H1 (cell line): ENCODE results near the gene GAS2. TPM values are rescaled to one million over a fixed set of nuclear protein-coding genes. Genes with fewer than 3 reads are reported as not detected.

Experiments
- CTCF ChIA-PET: fragments of 300-600 bp; sonication (Branson Sonifier 250); formaldehyde crosslinking; loops from one replicate; lab custom pipeline; 2021; ENCODE audit not compliant: partially characterized antibody; lab: Charles Lee
- POLR2A ChIA-PET: fragments of 300-600 bp; sonication (Branson Sonifier 250); formaldehyde crosslinking; loops from one replicate; lab custom pipeline; 2021; ENCODE audit warnings: inconsistent platforms; ENCODE audit not compliant: partially characterized antibody; lab: Charles Lee
- DNase-seq, 2 experiments: peaks; one replicate each; pipeline versions ENCODE4 v3.0.0 to v3.0.0-alpha.2; 2010 to 2022; ENCODE audit warnings: low spot score in 2 of 2, low read depth in 1 of 2, mixed read lengths in 1 of 2
- FAIRE-seq: peaks from 2 replicates; lab custom pipeline; 2011; peaks lifted over from hg19 to GRCh38; lab: Jason Lieb, UNC
- H2AFZ ChIP-seq: 2 replicates; pipeline ENCODE4 v1.8.1; 2012; ENCODE audit warnings: low read length, inconsistent platforms
- H2AK5ac ChIP-seq: 2 replicates; pipeline ENCODE4 v1.6.1; 2013; ENCODE audit warnings: low read depth, low read length
- H2BK120ac ChIP-seq: replicated peaks from 2 replicates; pipeline ENCODE3; 2013; ENCODE audit warnings: low read depth, low read length, inconsistent platforms
- H2BK12ac ChIP-seq: 2 replicates; pipeline ENCODE4 v1.6.1; 2013; ENCODE audit warnings: low read depth, low read length
- H2BK15ac ChIP-seq: 2 replicates; pipeline ENCODE4 v1.6.1; 2013; ENCODE audit warnings: low read length
- H2BK20ac ChIP-seq: 2 replicates; pipeline ENCODE4 v1.6.1; 2013; ENCODE audit warnings: low read length
- H2BK5ac ChIP-seq: 2 replicates; pipeline ENCODE4 v1.6.1; 2013; ENCODE audit warnings: low read depth, low read length
- H3K14ac ChIP-seq: 2 replicates; pipeline ENCODE4 v1.6.1; 2013; ENCODE audit warnings: inconsistent platforms; ENCODE audit not compliant: insufficient read length
- H3K18ac ChIP-seq: 2 replicates; pipeline ENCODE4 v1.6.1; 2013; ENCODE audit warnings: low read length; ENCODE audit errors: extremely low read depth
- H3K23ac ChIP-seq: 2 replicates; pipeline ENCODE4 v1.6.1; 2013; ENCODE audit warnings: inconsistent platforms; ENCODE audit not compliant: insufficient read length
- H3K23me2 ChIP-seq: 2 replicates; pipeline ENCODE4 v1.6.1; 2013; ENCODE audit warnings: low read depth, low read length
- H3K27ac ChIP-seq: 2 replicates; pipeline ENCODE4 v1.6.1; 2011; ENCODE audit warnings: low read depth, low read length, inconsistent platforms
- H3K27me3 ChIP-seq, 4 experiments: replicated peaks in 1 of 4; 1 replicate in 1 of 4; 2 replicates in 3 of 4; pipeline versions ENCODE4 v1.6.1 to v1.8.1; 2011 to 2013; ENCODE audit warnings: low read length in 3 of 4, mild to moderate bottlenecking in 3 of 4, inconsistent platforms in 2 of 4, mixed read lengths in 2 of 4, moderate library complexity in 1 of 4; ENCODE audit not compliant: control insufficient read depth in 3 of 4, insufficient read depth in 3 of 4; ENCODE audit errors: extremely low read depth in 1 of 4
- H3K36me3 ChIP-seq, 4 experiments: 2 replicates each; pipeline versions ENCODE4 v1.6.1 to v1.8.1; 2011 to 2013; ENCODE audit warnings: mild to moderate bottlenecking in 4 of 4, low read length in 3 of 4, moderate library complexity in 2 of 4, control low read depth in 1 of 4, inconsistent platforms in 1 of 4; ENCODE audit not compliant: insufficient read depth in 4 of 4, control insufficient read depth in 2 of 4
- H3K4ac ChIP-seq: replicated peaks from 2 replicates; pipeline ENCODE3; 2013; ENCODE audit warnings: low read length, low read depth, mixed read lengths, inconsistent platforms; ENCODE audit not compliant: insufficient read length
- H3K4me1 ChIP-seq, 4 experiments: replicated peaks in 1 of 4; 1 replicate in 1 of 4; 2 replicates in 3 of 4; pipeline versions ENCODE4 v1.6.1 to v1.8.1; 2011 to 2013; ENCODE audit warnings: low read length in 3 of 4, inconsistent platforms in 2 of 4, mixed read lengths in 1 of 4; ENCODE audit not compliant: insufficient read depth in 4 of 4, control insufficient read depth in 3 of 4
- H3K4me2 ChIP-seq, 2 experiments: 2 replicates each; pipeline versions ENCODE4 v1.6.1 to v1.8.1; 2011 to 2013; ENCODE audit warnings: low read depth in 2 of 2, low read length in 2 of 2, control low read depth in 1 of 2, inconsistent platforms in 1 of 2, mild to moderate bottlenecking in 1 of 2; ENCODE audit not compliant: insufficient read depth in 1 of 2
- H3K4me3 ChIP-seq, 4 experiments: fragments of 200-600, 300-600 bp in 1 of 4; sonication (generic), shearing (Covaris generic), sonication (Bioruptor Twin) in 1 of 4; 2 replicates each; pipeline versions ENCODE4 v1.5.1 to v1.8.1; 2011 to 2016; ENCODE audit warnings: low read length in 4 of 4, low read depth in 3 of 4, control low read depth in 2 of 4, inconsistent platforms in 2 of 4, mild to moderate bottlenecking in 2 of 4, mixed read lengths in 1 of 4, moderate library complexity in 1 of 4; ENCODE audit not compliant: insufficient read depth in 2 of 4; ENCODE audit errors: extremely low read depth in 1 of 4
- H3K56ac ChIP-seq: replicated peaks from 2 replicates; pipeline ENCODE3; 2013; ENCODE audit warnings: low read depth, mild to moderate bottlenecking, mixed read lengths, low read length, inconsistent platforms; ENCODE audit not compliant: insufficient read length
- H3K79me1 ChIP-seq: 2 replicates; pipeline ENCODE4 v1.6.1; 2013; ENCODE audit warnings: low read depth, low read length, control low read depth
- H3K79me2 ChIP-seq, 2 experiments: 2 replicates each; pipeline versions ENCODE4 v1.6.1 to v1.8.1; 2012 to 2013; ENCODE audit warnings: low read length in 2 of 2, mild to moderate bottlenecking in 2 of 2, inconsistent platforms in 1 of 2; ENCODE audit not compliant: insufficient read depth in 2 of 2, control insufficient read depth in 1 of 2
- H3K9ac ChIP-seq, 4 experiments: replicated peaks in 1 of 4; 1 replicate in 1 of 4; 2 replicates in 3 of 4; pipeline versions ENCODE4 v1.6.1 to v1.8.1; 2011 to 2013; ENCODE audit warnings: low read depth in 3 of 4, low read length in 3 of 4, control low read depth in 2 of 4, mild to moderate bottlenecking in 2 of 4, moderate library complexity in 2 of 4, inconsistent platforms in 1 of 4; ENCODE audit errors: extremely low read depth in 1 of 4
- H3K9me3 ChIP-seq, 2 experiments: 2 replicates each; pipeline versions ENCODE4 v1.6.1 to v1.8.1; 2012 to 2013; ENCODE audit warnings: mild to moderate bottlenecking in 2 of 2, moderate library complexity in 2 of 2, control low read depth in 1 of 2, inconsistent platforms in 1 of 2, low read depth in 1 of 2, low read length in 1 of 2, mixed read lengths in 1 of 2; ENCODE audit not compliant: insufficient read depth in 2 of 2
- H4K20me1 ChIP-seq, 2 experiments: replicated peaks in 1 of 2; 2 replicates each; pipeline versions ENCODE3 to v1.8.1; 2011 to 2013; ENCODE audit warnings: inconsistent platforms in 2 of 2, low read length in 2 of 2, mild to moderate bottlenecking in 1 of 2; ENCODE audit not compliant: insufficient read depth in 2 of 2, control insufficient read depth in 1 of 2
- H4K5ac ChIP-seq: 2 replicates; pipeline ENCODE4 v1.6.1; 2013; ENCODE audit warnings: low read length, low read depth, mixed read lengths, inconsistent platforms; ENCODE audit not compliant: insufficient read length
- H4K8ac ChIP-seq: 2 replicates; pipeline ENCODE4 v1.8.0; 2013; ENCODE audit warnings: mild to moderate bottlenecking, moderate library complexity, low read length, inconsistent platforms; ENCODE audit not compliant: insufficient read depth; ENCODE audit errors: extremely low read depth
- H4K91ac ChIP-seq: replicated peaks from 2 replicates; pipeline ENCODE3; 2013; ENCODE audit warnings: low read length, mixed read lengths, inconsistent platforms; ENCODE audit not compliant: insufficient read length
- ASH2L ChIP-seq: fragments of 200-600, 300-600 bp; sonication (generic); IDR thresholded peaks from one replicate; pipeline ENCODE4 v1.7.1; 2017; ENCODE audit warnings: low read length
- BCL11A ChIP-seq, 2 experiments: IDR thresholded peaks; one replicate each; pipeline ENCODE4 v1.6.1; 2011; ENCODE audit warnings: low read depth in 2 of 2, low read length in 2 of 2, mild to moderate bottlenecking in 2 of 2
- GABPA ChIP-seq: IDR thresholded peaks from 2 replicates; pipeline ENCODE4 v1.6.1; 2011; ENCODE audit warnings: mild to moderate bottlenecking, low read length, moderate library complexity, borderline replicate concordance; ENCODE audit not compliant: insufficient read depth
- MAFK ChIP-seq: IDR thresholded peaks from 2 replicates; pipeline ENCODE4 v1.6.1; 2012; ENCODE audit warnings: low read depth, mild to moderate bottlenecking, improper control_type of control experiment, low read length
- NRF1 ChIP-seq: IDR thresholded peaks from 2 replicates; pipeline ENCODE4 v1.6.1; 2011; ENCODE audit warnings: mild to moderate bottlenecking, low read depth, low read length, improper control_type of control experiment
- POU5F1 ChIP-seq: IDR thresholded peaks from 2 replicates; pipeline ENCODE4 v1.6.1; 2011; ENCODE audit warnings: low read depth, mild to moderate bottlenecking, low read length, moderate library complexity
- RBBP5 ChIP-seq: IDR thresholded peaks from 2 replicates; pipeline ENCODE4 v1.7.1; 2012; ENCODE audit warnings: low read depth, mild to moderate bottlenecking, inconsistent platforms, low read length, moderate library complexity, borderline replicate concordance
- SIN3A ChIP-seq, 2 experiments: IDR thresholded peaks in 1 of 2; conservative IDR thresholded peaks in 1 of 2; 2 replicates each; pipeline ENCODE4 v1.6.1; 2011 to 2012; ENCODE audit warnings: low read length in 2 of 2, improper control_type of control experiment in 1 of 2, low read depth in 1 of 2, mild to moderate bottlenecking in 1 of 2
- SIX5 ChIP-seq: IDR thresholded peaks from 2 replicates; pipeline ENCODE4 v1.6.1; 2011; ENCODE audit warnings: mild to moderate bottlenecking, low read depth, low read length
- TAF7 ChIP-seq: optimal IDR thresholded peaks from 2 replicates; pipeline ENCODE3; 2011; ENCODE audit warnings: low read depth, mild to moderate bottlenecking, inconsistent platforms, low read length, moderate library complexity, borderline replicate concordance
- TBP ChIP-seq: IDR thresholded peaks from 2 replicates; pipeline ENCODE4 v1.6.1; 2011; ENCODE audit warnings: low read depth, low read length, improper control_type of control experiment
- TEAD4 ChIP-seq: IDR thresholded peaks from 2 replicates; pipeline ENCODE4 v1.6.1; 2012; ENCODE audit warnings: low read depth, low read length, inconsistent platforms, mixed read lengths
- WGBS, 2 experiments: shearing (Covaris generic) in 1 of 2; methylation state at CpG; one replicate each; pipeline versions ENCODE4 v1.1.6 to v1.1.7; 2013 to 2015; ENCODE audit warnings: low lambda C conversion rate in 2 of 2, mixed read lengths in 2 of 2, inconsistent platforms in 1 of 2, low coverage in 1 of 2, missing lambda C conversion rate in 1 of 2; ENCODE audit not compliant: insufficient replicate concordance in 2 of 2, insufficient coverage in 1 of 2, insufficient read length in 1 of 2; ENCODE audit errors: extremely low coverage in 1 of 2, missing lambda C conversion rate in 1 of 2; 5-methylcytosine and 5-hydroxymethylcytosine counted together
- polyA plus RNA-seq, 7 experiments: library from polyadenylated mRNA; depleted of rRNA in 3 of 7; stranded (reverse) in 5 of 7; unstranded in 2 of 7; fragments of >200 nt in 5 of 7; fragments of 200-250 nt in 2 of 7; gene quantifications; 1 replicate in 5 of 7; 2 replicates in 1 of 7; 4 replicates in 1 of 7; pipeline versions ENCODE4 v1.2.1 to v1.2.3, GENCODE V29; 2011 to 2013; ENCODE audit warnings: missing spikeins in 2 of 7, mixed read lengths in 2 of 7
- total RNA-seq: library from RNA; stranded (reverse); fragmentation: NEBNext Ultra II Directional; extraction: Animal tissue kit (Norgen Biotek cat#: 25700); gene quantifications from 2 replicates; pipeline ENCODE4 v1.2.1, GENCODE V29; 2021
- TF ChIP-seq, protein P1 (sequence below): IDR thresholded peaks from 2 replicates; pipeline ENCODE4 v1.6.1; 2011; ENCODE audit warnings: low read depth, mild to moderate bottlenecking, low read length; ENCODE audit not compliant: insufficient read depth

The GAS2 gene
- total and polyA plus RNA-seq, 2 of the 8 experiments (the other 6 are each of a cell fraction or from before 2014, with no cell fraction given), result 0.70 to 1.7 TPM

DNA sequence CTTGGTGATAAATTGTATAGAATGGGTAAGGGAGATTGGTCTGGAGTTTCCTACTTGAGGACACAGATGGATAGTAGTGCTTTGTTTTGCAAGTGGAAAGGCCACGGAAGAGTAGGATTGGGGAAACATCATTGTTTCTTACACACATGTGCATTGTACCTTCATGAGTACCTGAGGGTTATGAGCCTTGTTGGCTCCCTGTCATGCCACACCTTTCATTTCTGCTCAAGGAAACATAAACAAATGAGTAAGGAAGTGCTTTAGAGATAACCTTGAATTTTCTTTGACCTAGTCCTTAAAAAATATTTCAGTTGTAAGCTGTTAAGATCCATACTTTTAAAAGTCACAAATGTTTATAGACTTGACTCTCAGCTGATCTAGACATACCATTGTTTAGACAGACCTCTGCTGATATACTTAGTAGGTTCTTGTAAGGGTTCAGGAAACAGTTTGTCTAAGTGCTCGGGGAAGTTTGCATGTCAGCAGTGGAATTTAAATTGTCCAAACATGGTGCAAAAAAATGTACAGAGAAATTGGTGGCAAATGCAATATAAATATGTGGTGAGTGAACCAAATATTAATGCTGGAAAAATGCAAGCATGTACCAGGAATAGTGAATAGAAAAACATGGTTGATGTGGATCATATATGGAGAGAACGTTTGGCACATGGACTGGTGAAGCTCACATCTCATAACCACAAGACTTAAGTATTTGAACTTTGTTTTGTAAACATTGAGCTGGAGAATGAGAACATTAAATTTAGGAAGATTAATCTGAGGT is 40.9 kb downstream of the GAS2 start:
- H2AFZ ChIP-seq, result no peak overlapping the region
- no peaks in the 10 kb centered on the region for H4K20me1 ChIP-seq
- H3K27me3 ChIP-seq, result no peaks in the 10 kb centered on the region; a peak in 1 of 7 replicates
- no peaks in the 10 kb centered on the region for H3K79me1 ChIP-seq
- no peak overlapping the region for H3K56ac ChIP-seq
- no peak overlapping the region for H2BK15ac ChIP-seq
- no peak overlapping the region for H2BK5ac ChIP-seq
- H3K4me3 ChIP-seq, result no peak overlapping the region
- H3K79me2 ChIP-seq, result no peaks in the 10 kb centered on the region
- no peaks in the 10 kb centered on the region for H3K9me3 ChIP-seq
- no peak overlapping the region for H2BK120ac ChIP-seq
- no peak overlapping the region for H3K4ac ChIP-seq
- no peak overlapping the region for H3K4me2 ChIP-seq
- no peak overlapping the region for H2BK20ac ChIP-seq
- no peak overlapping the region for H3K14ac ChIP-seq
- H3K23me2 ChIP-seq, result no peaks in the 10 kb centered on the region
- no peak overlapping the region for H3K18ac ChIP-seq
- H3K36me3 ChIP-seq, result no peaks in the 10 kb centered on the region
- ChIA-PET CTCF (no interaction called here), POLR2A (no interaction called here)
- H3K4me1 ChIP-seq, result 0 out of 7 replicates have a peak, but pooled peaks cover 0 to 3% (median 0%) of the 10 kb centered on the region in 4 experiments
- no peak overlapping the region for H2AK5ac ChIP-seq
- H4K8ac ChIP-seq, result no peak overlapping the region
- H4K91ac ChIP-seq, result no peak overlapping the region
- no peak for DNase-seq
- no peak overlapping the region for H3K9ac ChIP-seq
- FAIRE-seq, result no peak
- no peak overlapping the region for H3K27ac ChIP-seq
- no peak overlapping the region for H2BK12ac ChIP-seq
- H4K5ac ChIP-seq, result no peak overlapping the region
- H3K23ac ChIP-seq, result no peak overlapping the region
- WGBS, 2 experiments, result 88% methylated on average over 3 of the region's 3 CpGs; no CpG with 5 or more reads in 1 of the 2 experiments
- no peak for TF ChIP-seq ASH2L
- no peak for TF ChIP-seq TAF7
- no peak for TF ChIP-seq TBP
- TF ChIP-seq, protein P1, sequence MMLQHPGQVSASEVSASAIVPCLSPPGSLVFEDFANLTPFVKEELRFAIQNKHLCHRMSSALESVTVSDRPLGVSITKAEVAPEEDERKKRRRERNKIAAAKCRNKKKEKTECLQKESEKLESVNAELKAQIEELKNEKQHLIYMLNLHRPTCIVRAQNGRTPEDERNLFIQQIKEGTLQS, result no peak
- TF ChIP-seq SIX5, result no peak
- no peak for TF ChIP-seq TEAD4
- no peak for TF ChIP-seq BCL11A (IDR thresholded peaks at IDR 0.05; ENCODE audit: low read depth in 2 of 2, low read length in 2 of 2)
- no peak for TF ChIP-seq POU5F1
- no peak for TF ChIP-seq SIN3A (conservative IDR thresholded peaks at IDR 0.05 in 1 of 2, IDR thresholded peaks at IDR 0.05 in 1 of 2; ENCODE audit: low read depth in 1 of 2, low read length in 2 of 2)
- no peak for TF ChIP-seq GABPA
- no peak for TF ChIP-seq NRF1
- no peak for TF ChIP-seq MAFK
- no peak for TF ChIP-seq RBBP5
